HUES6 (cell line): Measurements from ENCODE around the gene EIF5A.

Experiments
- H3K27ac ChIP-seq: 2 replicates; pipeline ENCODE4 v1.7.0; 2013; ENCODE audit warnings: low read depth, mild to moderate bottlenecking, low read length, inconsistent platforms
- H3K27me3 ChIP-seq: 2 replicates; pipeline ENCODE4 v1.6.1; 2013; ENCODE audit warnings: low read length; ENCODE audit not compliant: control insufficient read depth, insufficient read depth
- H3K36me3 ChIP-seq: 2 replicates; pipeline ENCODE4 v1.6.1; 2013; ENCODE audit warnings: low read length; ENCODE audit not compliant: control insufficient read depth, insufficient read depth
- H3K4me1 ChIP-seq: 2 replicates; pipeline ENCODE4 v1.6.1; 2013; ENCODE audit warnings: low read length; ENCODE audit not compliant: control insufficient read depth, insufficient read depth
- H3K4me3 ChIP-seq: 2 replicates; pipeline ENCODE4 v1.5.1; 2013; ENCODE audit warnings: low read depth, low read length
- H3K9ac ChIP-seq: one replicate; pipeline ENCODE4 v1.6.1; 2013; ENCODE audit warnings: mild to moderate bottlenecking, low read length
- H3K9me3 ChIP-seq: 2 replicates; pipeline ENCODE4 v1.6.1; 2013; ENCODE audit warnings: low read depth, low read length; ENCODE audit not compliant: control insufficient read depth, insufficient read depth

Gene EIF5A

GRCh38 chr17:7289256-7290032 lies 18.0 kb upstream of the EIF5A start:
- Histone ChIP-seq H3K27ac (no peak overlapping the region), H3K27me3 (peaks cover 3% of the 10 kb centered on the region; the same call in 1 of the 2 replicates), H3K9me3 (no peaks in the 10 kb centered on the region)

GRCh38 chr17:7290166-7290565 lies 17.3 kb upstream of the EIF5A start:
- Histone ChIP-seq H3K27me3 (peaks cover 7% of the 10 kb centered on the region; the same call in 1 of the 2 replicates), H3K4me1 (peaks cover 18% of the 10 kb centered on the region), H3K27ac (no peak overlapping the region), H3K4me3 (no peak overlapping the region), H3K9ac (no peak overlapping the region), H3K36me3 (peaks cover 23% of the 10 kb centered on the region), H3K9me3 (no peaks in the 10 kb centered on the region)

More at GRCh38 chr17:7289256-7290032, 18.0 kb upstream of the EIF5A start:
- Histone ChIP-seq H3K9ac (no peak overlapping the region), H3K36me3 (peaks cover 30% of the 10 kb centered on the region), H3K4me1 (peaks cover 15% of the 10 kb centered on the region), H3K4me3 (no peak overlapping the region)

GRCh38 chr17:7290685-7291084 lies 16.7 kb upstream of the EIF5A start:
- Histone ChIP-seq H3K4me1 (peaks cover 18% of the 10 kb centered on the region), H3K27me3 (peaks cover 12% of the 10 kb centered on the region), H3K36me3 (peaks cover 20% of the 10 kb centered on the region; the same call in 1 of the 2 replicates), H3K9ac (no peak overlapping the region), H3K4me3 (no peak overlapping the region), H3K9me3 (no peaks in the 10 kb centered on the region), H3K27ac (no peak overlapping the region)

- H3K27ac ChIP-seq: no peak overlapping the region
- no peaks in the 10 kb centered on the region for H3K9me3 ChIP-seq
- H3K27me3 ChIP-seq: peaks cover 22% of the 10 kb centered on the region
- no peak overlapping the region for H3K9ac ChIP-seq
- H3K4me3 ChIP-seq: no peak overlapping the region
- H3K36me3 ChIP-seq: peaks cover 10% of the 10 kb centered on the region; the same call in 1 of the 2 replicates
- H3K4me1 ChIP-seq: peaks cover 18% of the 10 kb centered on the region
Observed at GRCh38 chr17:7292194-7292593, 15.2 kb upstream of the EIF5A start.

GRCh38 chr17:7292729-7293128 lies 14.7 kb upstream of the EIF5A start:
- H3K4me1 ChIP-seq: peaks cover 18% of the 10 kb centered on the region
- no peak overlapping the region for H3K27ac ChIP-seq
- no peaks in the 10 kb centered on the region for H3K9me3 ChIP-seq
- H3K9ac ChIP-seq: no peak overlapping the region
- no peak overlapping the region for H3K4me3 ChIP-seq
- peaks cover 5% of the 10 kb centered on the region; the same call in 1 of the 2 replicates for H3K36me3 ChIP-seq
- H3K27me3 ChIP-seq: peaks cover 22% of the 10 kb centered on the region

GRCh38 chr17:7293159-7293558 lies 14.3 kb upstream of the EIF5A start:
- H3K27me3 ChIP-seq: peaks cover 23% of the 10 kb centered on the region
- no peak overlapping the region for H3K27ac ChIP-seq
- peak overlapping the region; percentile 46; the same call in 1 of the 2 replicates for H3K4me3 ChIP-seq
- peaks cover 18% of the 10 kb centered on the region for H3K4me1 ChIP-seq
- no peaks in the 10 kb centered on the region for H3K9me3 ChIP-seq
- H3K9ac ChIP-seq: no peak overlapping the region
- 0 out of 2 replicates have a peak, but pooled peaks cover 2% of the 10 kb centered on the region for H3K36me3 ChIP-seq

GRCh38 chr17:7293816-7294613 lies 13.4 kb upstream of the EIF5A start:
- Histone ChIP-seq H3K27ac (no peak overlapping the region; the same call in 1 of the 2 replicates), H3K36me3 (0 out of 2 replicates have a peak, but pooled peaks cover 2% of the 10 kb centered on the region), H3K27me3 (peaks cover 25% of the 10 kb centered on the region), H3K4me1 (peaks cover 18% of the 10 kb centered on the region), H3K4me3 (peak overlapping the region; percentile 46), H3K9ac (no peak overlapping the region), H3K9me3 (no peaks in the 10 kb centered on the region)

GRCh38 chr17:7294614-7295153 lies 12.7 kb upstream of the EIF5A start, which contains the start of gene YBX2:
Gene YBX2 (minus strand): TSS chr17:7294639. CDS start chr17:7294500, 139 bp downstream.
- H3K36me3 ChIP-seq: 0 out of 2 replicates have a peak, but pooled peaks cover 2% of the 10 kb centered on the region
- H3K9me3 ChIP-seq: no peaks in the 10 kb centered on the region
- H3K4me3 ChIP-seq: peak within 1 kb of the TSS; percentile 83
- H3K4me1 ChIP-seq: peaks cover 18% of the 10 kb centered on the region
- H3K27ac ChIP-seq: no peak within 1 kb of the TSS; the same call in 1 of the 2 replicates
- peak within 1 kb of the TSS; percentile 51 for H3K9ac ChIP-seq
- peaks cover 26% of the 10 kb centered on the region for H3K27me3 ChIP-seq

GRCh38 chr17:7295230-7296180 lies 11.9 kb upstream of the EIF5A start:
- no peaks in the 10 kb centered on the region for H3K9me3 ChIP-seq
- H3K9ac ChIP-seq: peak overlapping the region; percentile 51
- 0 out of 2 replicates have a peak, but pooled peaks cover 2% of the 10 kb centered on the region for H3K36me3 ChIP-seq
- peaks cover 29% of the 10 kb centered on the region for H3K27me3 ChIP-seq
- peak overlapping the region; percentile 83 for H3K4me3 ChIP-seq
- H3K27ac ChIP-seq: no peak overlapping the region
- H3K4me1 ChIP-seq: peaks cover 18% of the 10 kb centered on the region
